ENCODE measurements around the gene BPIFB1.

GRCh38 chr20:33239418-33239817 lies 43.6 kb upstream of the BPIFB1 start:
- no peak for TF ChIP-seq CTCF (IDR thresholded peaks at IDR 0.05)
- no peak for TF ChIP-seq POLR2A (IDR thresholded peaks at IDR 0.05; ENCODE audit: low read depth)
- TF ChIP-seq EP300 (IDR thresholded peaks at IDR 0.05) = no peak

Measured in esophagus muscularis mucosa (tissue), 4 donors.